Panc1 (cell line): ENCODE measurements around the gene MSANTD7. TPM values are rescaled to one million over a fixed set of nuclear protein-coding genes. Genes with fewer than 3 reads are reported as not detected.
"Not testable (repeated sequence)": the region's sequence is repeated elsewhere in the genome, so short reads cannot be mapped to it uniquely, and the experiment has no call there.

ENCODE experiments used
- ATAC-seq: fragments of 200-7000 bp; cut with Tn5 transposase; 2 replicates; pipeline ENCODE4 v1.9.1; 2020; ENCODE audit warnings: mild to moderate bottlenecking, moderate library complexity
- BruUV-seq: library from RNA; stranded (reverse); fragments of 400-500 nt; replicated peaks from 2 replicates; lab custom pipeline; 2021; lab: Mats Ljungman, UMichigan
- CTCF ChIA-PET: fragments of 300-600 bp; sonication (Branson Sonifier 250); formaldehyde crosslinking; loops from one replicate; lab custom pipeline; 2022; ENCODE audit warnings: antibody characterized with exemption; lab: Charles Lee
- POLR2A ChIA-PET: fragments of 300-600 bp; sonication (Branson Sonifier 250); formaldehyde crosslinking; loops from one replicate; lab custom pipeline; 2022; ENCODE audit warnings: antibody characterized with exemption; lab: Charles Lee
- DNase-seq: peaks from one replicate; pipeline ENCODE4 v3.0.0-alpha.2; 2010; ENCODE audit warnings: low read depth, low spot score
- H3K27ac ChIP-seq: 2 replicates; pipeline ENCODE4 v1.5.1; 2011; ENCODE audit warnings: mild to moderate bottlenecking, low read length, inconsistent platforms
- H3K27me3 ChIP-seq: fragments of 200-500 bp; sonication (Bioruptor generic); 2 replicates; pipeline ENCODE4 v1.6.0; 2014; ENCODE audit warnings: low read length, inconsistent platforms; ENCODE audit not compliant: control insufficient read depth, insufficient read depth
- H3K36me3 ChIP-seq: fragments of 200-500 bp; sonication (Bioruptor generic); 2 replicates; pipeline ENCODE4 v1.5.1; 2014; ENCODE audit warnings: inconsistent platforms, mild to moderate bottlenecking, low read length, moderate library complexity; ENCODE audit not compliant: control insufficient read depth, insufficient read depth
- H3K4me1 ChIP-seq: 2 replicates; pipeline ENCODE4 v1.5.1; 2011; ENCODE audit warnings: inconsistent platforms, mild to moderate bottlenecking, low read length, moderate library complexity; ENCODE audit not compliant: control insufficient read depth, insufficient read depth
- H3K4me3 ChIP-seq, 2 experiments: 2 replicates each; pipeline ENCODE4 v1.5.1; 2011 to 2012; ENCODE audit warnings: low read depth in 2 of 2, low read length in 2 of 2, mild to moderate bottlenecking in 2 of 2, inconsistent platforms in 1 of 2, moderate library complexity in 1 of 2
- H3K9me3 ChIP-seq: fragments of 200-500 bp; sonication (Bioruptor generic); 2 replicates; pipeline ENCODE4 v1.5.1; 2014; ENCODE audit warnings: low read depth, mild to moderate bottlenecking, inconsistent platforms, low read length, moderate library complexity; ENCODE audit not compliant: control insufficient read depth, insufficient read depth
- POLR2AphosphoS5 ChIP-seq: IDR thresholded peaks from 2 replicates; pipeline ENCODE4 v1.6.1; 2012; ENCODE audit warnings: mild to moderate bottlenecking, low read depth, low read length, moderate library complexity
- SIN3A ChIP-seq: IDR thresholded peaks from 2 replicates; pipeline ENCODE4 v1.6.1; 2012; ENCODE audit warnings: low read depth, mild to moderate bottlenecking, low read length, moderate library complexity, borderline replicate concordance; ENCODE audit not compliant: insufficient read depth
- TCF7L2 ChIP-seq: IDR thresholded peaks from 2 replicates; pipeline ENCODE4 v1.6.1; 2011; ENCODE audit warnings: mild to moderate bottlenecking, low read depth, low read length, inconsistent platforms
- in situ Hi-C: cut with HindIII; loops from 2 replicates; pipeline ENCODE4 v1.10.0; 2016; ENCODE audit warnings: low sequenced_read_pairs, low pct_unique_long_range_greater_than_20kb
- intact Hi-C: fragments of 100-400 bp; cut with micrococcal nuclease; formaldehyde crosslinking; loops from one replicate; pipeline ENCODE4 v1.10.0; 2022; ENCODE audit not compliant: unreplicated experiment
- total RNA-seq: library from RNA; stranded (reverse); gene quantifications from one replicate; pipeline ENCODE4 v1.2.1, GENCODE V29; 2021; ENCODE audit not compliant: unreplicated experiment
- TF ChIP-seq, protein P1 (sequence below), 2 experiments: IDR thresholded peaks; 2 replicates each; pipeline ENCODE4 v1.6.1; 2011 to 2012; ENCODE audit warnings: low read depth in 2 of 2, control low read depth in 1 of 2, low read length in 1 of 2, mild to moderate bottlenecking in 1 of 2, moderate library complexity in 1 of 2; ENCODE audit not compliant: insufficient read depth in 1 of 2
- TF ChIP-seq, protein P2 (sequence below): fragments of 450-650 bp; IDR thresholded peaks from 2 replicates; pipeline ENCODE4 v1.5.1; 2017; ENCODE audit warnings: mild to moderate bottlenecking

The MSANTD7 gene
- total RNA-seq, 1 experiment from 2014 or later: 10.4 TPM

DNA sequence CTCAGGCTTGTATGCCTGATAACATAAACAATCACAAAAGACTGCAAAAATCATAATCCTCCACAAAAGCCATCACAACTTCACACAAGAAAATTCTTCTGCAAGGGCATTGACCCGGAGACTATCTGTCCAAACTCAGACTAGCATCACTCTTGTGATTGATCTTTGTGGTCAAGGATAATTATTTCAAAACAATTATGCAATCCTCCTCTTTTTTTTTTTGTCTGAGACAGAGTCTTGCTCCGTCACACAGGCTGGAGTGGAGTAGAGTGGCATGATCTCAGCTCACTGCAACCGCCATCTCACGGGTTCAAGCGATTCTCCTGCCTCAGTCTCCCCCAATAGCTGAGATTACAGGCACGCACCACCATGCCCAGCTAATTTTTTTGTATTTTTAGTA is 22.4 kb upstream of the MSANTD7 start:
- Histone ChIP-seq H3K27ac (no peak overlapping the region), H3K36me3 (no peaks in the 10 kb centered on the region)

DNA sequence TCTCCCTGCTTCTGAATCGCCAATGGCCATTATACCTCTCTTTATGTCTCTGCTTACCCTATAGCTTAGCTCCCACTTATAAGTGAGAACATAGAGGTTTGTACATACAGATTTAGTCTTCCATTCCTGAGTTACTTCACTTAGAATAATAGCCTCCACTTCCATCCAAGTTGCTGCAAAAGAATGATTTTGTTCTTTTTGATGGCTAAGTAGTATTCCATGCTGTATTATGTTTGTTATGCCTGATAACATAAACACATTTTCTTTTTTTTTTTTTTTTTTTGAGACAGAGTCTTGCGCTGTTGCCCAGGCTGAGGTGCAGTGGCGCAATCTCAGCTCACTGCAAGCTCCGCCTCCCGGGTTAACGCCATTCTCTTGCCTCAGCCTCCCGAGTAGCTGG is 21.4 kb upstream of the MSANTD7 start:
- CTCF ChIA-PET, POLR2A ChIA-PET, H3K9me3 ChIP-seq, H3K36me3 ChIP-seq, DNase-seq, H3K27me3 ChIP-seq, in situ Hi-C loops, ATAC-seq, H3K27ac ChIP-seq, BruUV-seq, H3K4me3 ChIP-seq, H3K4me1 ChIP-seq, intact Hi-C loops: not testable (repeated sequence)

More for the DNA sequence above, 22.4 kb upstream of the MSANTD7 start:
- H3K9me3 ChIP-seq: no peaks in the 10 kb centered on the region
- ChIA-PET POLR2A (no interaction called here), CTCF (no interaction called here)
- BruUV-seq: no TSS peak
- H3K27me3 ChIP-seq: no peaks in the 10 kb centered on the region
- H3K4me3 ChIP-seq: no peak overlapping the region
- TF ChIP-seq, protein P1, sequence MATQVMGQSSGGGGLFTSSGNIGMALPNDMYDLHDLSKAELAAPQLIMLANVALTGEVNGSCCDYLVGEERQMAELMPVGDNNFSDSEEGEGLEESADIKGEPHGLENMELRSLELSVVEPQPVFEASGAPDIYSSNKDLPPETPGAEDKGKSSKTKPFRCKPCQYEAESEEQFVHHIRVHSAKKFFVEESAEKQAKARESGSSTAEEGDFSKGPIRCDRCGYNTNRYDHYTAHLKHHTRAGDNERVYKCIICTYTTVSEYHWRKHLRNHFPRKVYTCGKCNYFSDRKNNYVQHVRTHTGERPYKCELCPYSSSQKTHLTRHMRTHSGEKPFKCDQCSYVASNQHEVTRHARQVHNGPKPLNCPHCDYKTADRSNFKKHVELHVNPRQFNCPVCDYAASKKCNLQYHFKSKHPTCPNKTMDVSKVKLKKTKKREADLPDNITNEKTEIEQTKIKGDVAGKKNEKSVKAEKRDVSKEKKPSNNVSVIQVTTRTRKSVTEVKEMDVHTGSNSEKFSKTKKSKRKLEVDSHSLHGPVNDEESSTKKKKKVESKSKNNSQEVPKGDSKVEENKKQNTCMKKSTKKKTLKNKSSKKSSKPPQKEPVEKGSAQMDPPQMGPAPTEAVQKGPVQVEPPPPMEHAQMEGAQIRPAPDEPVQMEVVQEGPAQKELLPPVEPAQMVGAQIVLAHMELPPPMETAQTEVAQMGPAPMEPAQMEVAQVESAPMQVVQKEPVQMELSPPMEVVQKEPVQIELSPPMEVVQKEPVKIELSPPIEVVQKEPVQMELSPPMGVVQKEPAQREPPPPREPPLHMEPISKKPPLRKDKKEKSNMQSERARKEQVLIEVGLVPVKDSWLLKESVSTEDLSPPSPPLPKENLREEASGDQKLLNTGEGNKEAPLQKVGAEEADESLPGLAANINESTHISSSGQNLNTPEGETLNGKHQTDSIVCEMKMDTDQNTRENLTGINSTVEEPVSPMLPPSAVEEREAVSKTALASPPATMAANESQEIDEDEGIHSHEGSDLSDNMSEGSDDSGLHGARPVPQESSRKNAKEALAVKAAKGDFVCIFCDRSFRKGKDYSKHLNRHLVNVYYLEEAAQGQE (IDR thresholded peaks at IDR 0.05; ENCODE audit: insufficient read depth in 1 of 2, low read depth in 2 of 2, low read length in 1 of 2): no peak
- TF ChIP-seq SIN3A (no peak), TCF7L2 (no peak), POLR2AphosphoS5 (no peak)
- TF ChIP-seq, protein P2, sequence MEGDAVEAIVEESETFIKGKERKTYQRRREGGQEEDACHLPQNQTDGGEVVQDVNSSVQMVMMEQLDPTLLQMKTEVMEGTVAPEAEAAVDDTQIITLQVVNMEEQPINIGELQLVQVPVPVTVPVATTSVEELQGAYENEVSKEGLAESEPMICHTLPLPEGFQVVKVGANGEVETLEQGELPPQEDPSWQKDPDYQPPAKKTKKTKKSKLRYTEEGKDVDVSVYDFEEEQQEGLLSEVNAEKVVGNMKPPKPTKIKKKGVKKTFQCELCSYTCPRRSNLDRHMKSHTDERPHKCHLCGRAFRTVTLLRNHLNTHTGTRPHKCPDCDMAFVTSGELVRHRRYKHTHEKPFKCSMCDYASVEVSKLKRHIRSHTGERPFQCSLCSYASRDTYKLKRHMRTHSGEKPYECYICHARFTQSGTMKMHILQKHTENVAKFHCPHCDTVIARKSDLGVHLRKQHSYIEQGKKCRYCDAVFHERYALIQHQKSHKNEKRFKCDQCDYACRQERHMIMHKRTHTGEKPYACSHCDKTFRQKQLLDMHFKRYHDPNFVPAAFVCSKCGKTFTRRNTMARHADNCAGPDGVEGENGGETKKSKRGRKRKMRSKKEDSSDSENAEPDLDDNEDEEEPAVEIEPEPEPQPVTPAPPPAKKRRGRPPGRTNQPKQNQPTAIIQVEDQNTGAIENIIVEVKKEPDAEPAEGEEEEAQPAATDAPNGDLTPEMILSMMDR: no peak
- no peak for ATAC-seq
- no peak for DNase-seq
- no peaks in the 10 kb centered on the region for H3K4me1 ChIP-seq
- intact Hi-C loops (no loop called here), in situ Hi-C loops (no loop called here)

DNA sequence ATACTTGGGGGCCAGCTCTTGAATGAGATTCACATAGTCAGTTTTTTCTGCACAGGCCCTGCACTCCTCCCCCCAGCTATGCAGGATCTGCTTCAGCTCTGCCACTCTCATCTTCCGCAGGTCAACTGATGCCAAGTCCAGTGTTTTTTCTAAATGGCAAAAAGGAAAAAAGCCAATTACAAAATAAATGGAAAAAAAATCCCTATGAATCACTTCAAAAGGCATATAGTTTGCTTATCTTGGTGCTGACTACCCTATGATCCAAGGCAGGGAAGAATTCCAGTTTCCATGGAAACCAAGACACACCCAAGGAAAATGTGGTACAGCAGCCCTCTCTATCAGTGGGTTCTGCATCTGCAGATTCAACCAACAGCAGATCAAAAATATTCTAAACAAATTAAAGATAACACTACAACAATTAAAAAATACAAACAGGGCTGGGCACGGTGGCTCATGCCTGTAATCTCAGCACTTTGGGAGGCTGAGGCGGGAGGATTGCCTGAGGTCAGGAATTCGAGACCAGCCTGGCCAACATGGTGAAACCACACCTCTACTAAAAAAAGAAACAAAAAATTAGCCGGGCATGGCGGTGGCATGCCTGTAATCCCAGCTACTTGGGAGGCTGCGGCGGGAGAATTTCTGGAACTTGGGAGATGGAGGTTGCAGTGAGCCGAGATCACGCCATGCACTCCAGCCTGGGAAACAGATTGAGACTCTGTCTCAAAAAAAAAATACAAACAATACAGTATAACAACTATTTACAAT is 17.9 kb upstream of the MSANTD7 start:
- H3K27ac ChIP-seq: no peak overlapping the region
- no peaks in the 10 kb centered on the region for H3K9me3 ChIP-seq
- intact Hi-C loops (no loop called here), in situ Hi-C loops (no loop called here)
- no TSS peak for BruUV-seq
- no peak overlapping the region for H3K4me3 ChIP-seq
- CTCF ChIA-PET: no interaction called here
- no peaks in the 10 kb centered on the region for H3K4me1 ChIP-seq
- POLR2A ChIA-PET: no interaction called here
- DNase-seq (no peak), ATAC-seq (no peak)
- H3K27me3 ChIP-seq: no peaks in the 10 kb centered on the region
- H3K36me3 ChIP-seq: no peaks in the 10 kb centered on the region
- TF ChIP-seq SIN3A (no peak), TCF7L2 (no peak), POLR2AphosphoS5 (no peak)
- TF ChIP-seq, protein P1 (IDR thresholded peaks at IDR 0.05; ENCODE audit: insufficient read depth in 1 of 2, low read depth in 2 of 2, low read length in 1 of 2): no peak
- TF ChIP-seq, protein P2: no peak
